T-cell (primary cell): Measurements from ENCODE around the gene FCRL3. TPM values are rescaled to one million over a fixed set of nuclear protein-coding genes. Genes with fewer than 3 reads are reported as not detected.

Experiments used
- ATAC-seq, 4 experiments: fragments of 200-7000 bp in 3 of 4; fragments of 150-1000 bp in 1 of 4; cut with Tn5 transposase; replicated peaks in 1 of 4; 1 replicate in 3 of 4; 2 replicates in 1 of 4; pipeline ENCODE4 v1.10.0; 2021; ENCODE audit warnings: moderate library complexity in 3 of 4, mild to moderate bottlenecking in 2 of 4, moderate number of reproducible peaks in 1 of 4
- CTCF ChIA-PET, 2 donors: fragments of 300-600 bp; sonication (Branson Sonifier 250); formaldehyde crosslinking; loops; one replicate each; lab custom pipeline; 2022; ENCODE audit warnings: antibody characterized with exemption in 2 of 2; lab: Charles Lee
- POLR2A ChIA-PET, 2 donors: fragments of 300-600 bp; sonication (Branson Sonifier 250); formaldehyde crosslinking; loops; one replicate each; lab custom pipeline; 2022; ENCODE audit warnings: antibody characterized with exemption in 2 of 2; lab: Charles Lee
- DNase-seq, 35 experiments: peaks; one replicate each; pipeline versions ENCODE4 v3.0.0 to v3.0.0-alpha.2; 2013 to 2023
- H3K27ac ChIP-seq: one replicate; pipeline ENCODE4 v1.5.1; 2013; ENCODE audit warnings: low read length
- H3K27me3 ChIP-seq, 2 experiments: replicated peaks in 1 of 2; 1 replicate in 1 of 2; 2 replicates in 1 of 2; pipeline versions ENCODE4 v1.6.1 to v1.7.0; 2013; ENCODE audit warnings: low read length in 1 of 2, mixed read lengths in 1 of 2; ENCODE audit not compliant: control insufficient read depth in 2 of 2, insufficient read depth in 2 of 2; ENCODE audit errors: extremely low read depth in 1 of 2
- H3K36me3 ChIP-seq, 2 donors: 1 replicate in 1 of 2; 2 replicates in 1 of 2; pipeline versions ENCODE4 v1.6.1 to v1.7.0; 2013; ENCODE audit warnings: low read length in 1 of 2; ENCODE audit not compliant: control insufficient read depth in 2 of 2, insufficient read depth in 1 of 2; ENCODE audit errors: extremely low read depth in 1 of 2
- H3K4me1 ChIP-seq, 2 experiments: 1 replicate in 1 of 2; 2 replicates in 1 of 2; pipeline versions ENCODE4 v1.6.1 to v1.7.0; 2013; ENCODE audit warnings: low read length in 2 of 2, mixed read lengths in 1 of 2; ENCODE audit not compliant: insufficient read depth in 2 of 2, control insufficient read depth in 1 of 2; ENCODE audit errors: extremely low read depth in 1 of 2
- H3K4me3 ChIP-seq, 2 donors: 1 replicate in 1 of 2; 2 replicates in 1 of 2; pipeline versions ENCODE4 v1.5.1 to v1.7.0; 2013; ENCODE audit warnings: mild to moderate bottlenecking in 2 of 2, low read length in 1 of 2, moderate library complexity in 1 of 2; ENCODE audit not compliant: control insufficient read depth in 1 of 2; ENCODE audit errors: extremely low read depth in 1 of 2
- H3K9me3 ChIP-seq: 2 replicates; pipeline ENCODE4 v1.7.0; 2013
- H3K27ac Mint-ChIP-seq, 2 donors: one replicate each; pipeline ENCODE4 v1.8.0; 2020 to 2021; ENCODE audit warnings: mild to moderate bottlenecking in 2 of 2, mixed read lengths in 2 of 2
- H3K27me3 Mint-ChIP-seq, 2 donors: one replicate each; pipeline ENCODE4 v1.8.0; 2021 to 2022; ENCODE audit warnings: mixed read lengths in 2 of 2
- H3K36me3 Mint-ChIP-seq: one replicate; pipeline ENCODE4 v1.8.0; 2021; ENCODE audit warnings: mixed read lengths
- H3K4me1 Mint-ChIP-seq, 3 donors: one replicate each; pipeline ENCODE4 v1.8.0; 2020 to 2022; ENCODE audit warnings: mixed read lengths in 3 of 3, mild to moderate bottlenecking in 1 of 3
- H3K4me3 Mint-ChIP-seq, 3 donors: one replicate each; pipeline ENCODE4 v1.8.0; 2020 to 2022; ENCODE audit warnings: mild to moderate bottlenecking in 3 of 3, mixed read lengths in 3 of 3, moderate library complexity in 3 of 3
- H3K9me3 Mint-ChIP-seq, 3 donors: one replicate each; pipeline ENCODE4 v1.8.0; 2020 to 2022; ENCODE audit warnings: mixed read lengths in 3 of 3
- WGBS: methylation state at CpG from one replicate; pipeline ENCODE4 v1.1.5; 2013; ENCODE audit warnings: missing lambda C conversion rate; ENCODE audit not compliant: insufficient coverage; 5-methylcytosine and 5-hydroxymethylcytosine counted together
- total RNA-seq, 35 experiments: library from RNA in 6 of 35; stranded (reverse) in 6 of 35; fragments of 120-200 nt in 1 of 35; gene quantifications; one replicate each; pipeline versions ENCODE4 v1.2.1 to v1.2.4 and lab custom pipeline; 2013 to 2026

Gene FCRL3
- total RNA-seq, 5 donors from 2014 or later (not counting 1 experiment from before 2014, with no cell fraction given) = 6.5 to 35.9 (median 9.3) TPM

- ChIA-PET POLR2A (no interaction called here), CTCF (no interaction called here)
- peaks cover 0 to 36% of the 10 kb centered on the region in 2 experiments for H3K4me1 ChIP-seq
- DNase-seq (peak in 1 of 35 experiments; percentile 10), ATAC-seq (no peak)
- Mint-ChIP-seq H3K27ac (peak overlapping the region in 1 of 2 donors; percentile 59), H3K36me3 (no peaks in the 10 kb centered on the region), H3K4me3 (peak overlapping the region in 1 of 3 donors; percentile 6), H3K9me3 (no peaks in the 10 kb centered on the region), H3K27me3 (peaks cover 0 to 9% of the 10 kb centered on the region in 2 donors), H3K4me1 (peaks cover 0 to 25% (median 5%) of the 10 kb centered on the region in 3 donors)
- 10% methylated on average over 2 of the region's 4 CpGs for WGBS
- H3K27me3 ChIP-seq = no peaks in the 10 kb centered on the region
- no peaks in the 10 kb centered on the region for H3K9me3 ChIP-seq
- H3K36me3 ChIP-seq = no peaks in the 10 kb centered on the region
- peak overlapping the region; percentile 55 for H3K27ac ChIP-seq
- H3K4me3 ChIP-seq = no peak overlapping the region
Observed at GRCh38 chr1:157695417-157695816, 5.2 kb downstream of the FCRL3 start.

- no peak overlapping the region for H3K4me3 ChIP-seq
- no peaks in the 10 kb centered on the region for H3K9me3 Mint-ChIP-seq
- H3K27me3 Mint-ChIP-seq = peaks cover 0 to 1% of the 10 kb centered on the region in 2 donors
- H3K36me3 Mint-ChIP-seq = no peaks in the 10 kb centered on the region
- ChIA-PET POLR2A (no interaction called here), CTCF (interaction anchor here (1.0 to 2.8 kb wide), 3 partner anchors 9 to 112 kb away, joined by 4 to 13 read pairs (median 5); partner anchors contain the start of gene FCRL3 (in 1 of the 2))
- H3K27ac ChIP-seq = no peak overlapping the region
- H3K4me1 Mint-ChIP-seq = peaks cover 0 to 8% (median 0%) of the 10 kb centered on the region in 3 donors
- DNase-seq = peak in 1 of 35 experiments; percentile 18
- H3K4me1 ChIP-seq = peaks cover 0 to 12% of the 10 kb centered on the region in 2 experiments
- H3K9me3 ChIP-seq = no peaks in the 10 kb centered on the region
- WGBS = 13% methylated on average over 2 of the region's 5 CpGs
- H3K27ac Mint-ChIP-seq = no peak overlapping the region
- H3K27me3 ChIP-seq = no peaks in the 10 kb centered on the region
- no peak overlapping the region for H3K4me3 Mint-ChIP-seq
- H3K36me3 ChIP-seq = no peaks in the 10 kb centered on the region
- ATAC-seq = no peak
Observed at GRCh38 chr1:157691285-157691920, 9.2 kb downstream of the FCRL3 start.

- DNase-seq (no peak), ATAC-seq (no peak)
- WGBS = no CpG with 5 or more reads among the region's 5 CpGs
- Histone ChIP-seq H3K27me3 (peaks cover 0 to 3% of the 10 kb centered on the region in 2 experiments), H3K27ac (no peak overlapping the region), H3K9me3 (no peaks in the 10 kb centered on the region), H3K36me3 (no peaks in the 10 kb centered on the region), H3K4me1 (no peaks in the 10 kb centered on the region), H3K4me3 (no peak overlapping the region)
- Mint-ChIP-seq H3K4me3 (no peak overlapping the region), H3K4me1 (peaks cover 0 to 2% (median 0%) of the 10 kb centered on the region in 3 donors), H3K27me3 (peaks cover 5 to 7% of the 10 kb centered on the region in 2 donors), H3K27ac (no peak overlapping the region), H3K9me3 (peaks cover 0 to 4% (median 0%) of the 10 kb centered on the region in 3 donors), H3K36me3 (peaks cover 5% of the 10 kb centered on the region)
- ChIA-PET POLR2A (no interaction called here), CTCF (no interaction called here)
Observed at GRCh38 chr1:157682710-157683437, 17.7 kb downstream of the FCRL3 start.

GRCh38 chr1:157678721-157679120 lies 21.8 kb downstream of the FCRL3 start:
- no peak overlapping the region for H3K27ac Mint-ChIP-seq
- ChIA-PET POLR2A (no interaction called here), CTCF (no interaction called here)
- WGBS = 95% methylated on average over 2 of the region's 4 CpGs
- Histone ChIP-seq H3K27me3 (peaks cover 0 to 9% of the 10 kb centered on the region in 2 experiments), H3K4me3 (no peak overlapping the region), H3K36me3 (peaks cover 0 to 3% of the 10 kb centered on the region in 2 donors), H3K4me1 (no peaks in the 10 kb centered on the region), H3K27ac (no peak overlapping the region), H3K9me3 (no peaks in the 10 kb centered on the region)
- no peaks in the 10 kb centered on the region for H3K4me1 Mint-ChIP-seq
- ATAC-seq (no peak), DNase-seq (no peak)
- peaks cover 0 to 6% of the 10 kb centered on the region in 2 donors for H3K27me3 Mint-ChIP-seq
- H3K36me3 Mint-ChIP-seq = peaks cover 11% of the 10 kb centered on the region
- H3K4me3 Mint-ChIP-seq = no peak overlapping the region
- H3K9me3 Mint-ChIP-seq = peaks cover 2 to 11% (median 4%) of the 10 kb centered on the region in 3 donors

- no CpG with 5 or more reads among the region's 1 CpG for WGBS
- H3K36me3 Mint-ChIP-seq = peaks cover 6% of the 10 kb centered on the region
- no peak overlapping the region for H3K4me3 ChIP-seq
- H3K4me3 Mint-ChIP-seq = no peak overlapping the region
- peaks cover 0 to 6% of the 10 kb centered on the region in 2 experiments for H3K27me3 ChIP-seq
- peaks cover 0 to 4% of the 10 kb centered on the region in 2 donors for H3K27me3 Mint-ChIP-seq
- no peaks in the 10 kb centered on the region for H3K4me1 ChIP-seq
- no peak overlapping the region for H3K27ac ChIP-seq
- CTCF ChIA-PET = no interaction called here
- H3K36me3 ChIP-seq = peaks cover 0 to 3% of the 10 kb centered on the region in 2 donors
- H3K4me1 Mint-ChIP-seq = no peaks in the 10 kb centered on the region
- DNase-seq = no peak
- POLR2A ChIA-PET = no interaction called here
- peaks cover 0 to 37% (median 17%) of the 10 kb centered on the region in 3 donors for H3K9me3 Mint-ChIP-seq
- H3K27ac Mint-ChIP-seq = no peak overlapping the region
- no peak for ATAC-seq
- no peaks in the 10 kb centered on the region for H3K9me3 ChIP-seq
Observed at GRCh38 chr1:157673008-157673407, 27.6 kb downstream of the FCRL3 start.

- ChIA-PET CTCF (no interaction called here), POLR2A (no interaction called here)
- peaks cover 10% of the 10 kb centered on the region for H3K36me3 Mint-ChIP-seq
- peaks cover 0 to 3% of the 10 kb centered on the region in 2 donors for H3K36me3 ChIP-seq
- H3K27me3 Mint-ChIP-seq = peaks cover 0 to 4% of the 10 kb centered on the region in 2 donors
- H3K27ac ChIP-seq = no peak overlapping the region
- peaks cover 0 to 6% of the 10 kb centered on the region in 2 experiments for H3K27me3 ChIP-seq
- H3K9me3 Mint-ChIP-seq = peaks cover 0 to 41% (median 21%) of the 10 kb centered on the region in 3 donors
- no peaks in the 10 kb centered on the region for H3K4me1 ChIP-seq
- DNase-seq (no peak), ATAC-seq (no peak)
- H3K27ac Mint-ChIP-seq = no peak overlapping the region
- no peaks in the 10 kb centered on the region for H3K4me1 Mint-ChIP-seq
- no peak overlapping the region for H3K4me3 ChIP-seq
- no peak overlapping the region for H3K4me3 Mint-ChIP-seq
- H3K9me3 ChIP-seq = no peaks in the 10 kb centered on the region
Observed at GRCh38 chr1:157671895-157672294, 28.7 kb downstream of the FCRL3 start.
